Mucosa of rectum (tissue), 2 donors: Measurements from ENCODE around the gene TTLL1.
A peak's percentile ranks its signal among the peaks of the same experiment; 100 is the strongest.

Source experiments
- H3K27ac ChIP-seq, 2 donors: one replicate each; pipeline ENCODE4 v1.7.0; 2013; ENCODE audit warnings: inconsistent platforms in 2 of 2, low read depth in 2 of 2, low read length in 2 of 2
- H3K27me3 ChIP-seq, 2 donors: one replicate each; pipeline ENCODE4 v1.7.0; 2013; ENCODE audit warnings: low read length in 2 of 2; ENCODE audit not compliant: control insufficient read depth in 2 of 2, insufficient read depth in 2 of 2
- H3K36me3 ChIP-seq, 2 donors: one replicate each; pipeline ENCODE4 v1.7.0; 2013; ENCODE audit warnings: low read length in 2 of 2; ENCODE audit not compliant: control insufficient read depth in 2 of 2, insufficient read depth in 2 of 2
- H3K4me1 ChIP-seq, 2 donors: one replicate each; pipeline ENCODE4 v1.7.0; 2013; ENCODE audit warnings: low read length in 2 of 2, mild to moderate bottlenecking in 1 of 2; ENCODE audit not compliant: control insufficient read depth in 2 of 2, insufficient read depth in 2 of 2
- H3K4me3 ChIP-seq, 2 donors: one replicate each; pipeline ENCODE4 v1.7.0; 2013; ENCODE audit warnings: low read length in 2 of 2
- H3K9ac ChIP-seq, 2 donors: one replicate each; pipeline ENCODE4 v1.7.0; 2013; ENCODE audit warnings: low read length in 2 of 2, low read depth in 1 of 2, mild to moderate bottlenecking in 1 of 2
- H3K9me3 ChIP-seq, 2 donors: one replicate each; pipeline ENCODE4 v1.7.0; 2013; ENCODE audit warnings: low read length in 2 of 2; ENCODE audit not compliant: control insufficient read depth in 2 of 2
- donor health status: healthy.
- donor health status: Normal muscosa, but diverticular disease.

TTLL1 gene

GRCh38 chr22:43088984-43089717, at the start of gene TTLL1:
Gene TTLL1, minus strand, starts transcription at chr22:43089391. Its CDS starts 13,805 bp downstream, at chr22:43075586.
- Histone ChIP-seq H3K27ac (peak within 1 kb of the TSS; percentile 63 to 74), H3K9ac (peak within 1 kb of the TSS; percentile 38 to 78)

DNA sequence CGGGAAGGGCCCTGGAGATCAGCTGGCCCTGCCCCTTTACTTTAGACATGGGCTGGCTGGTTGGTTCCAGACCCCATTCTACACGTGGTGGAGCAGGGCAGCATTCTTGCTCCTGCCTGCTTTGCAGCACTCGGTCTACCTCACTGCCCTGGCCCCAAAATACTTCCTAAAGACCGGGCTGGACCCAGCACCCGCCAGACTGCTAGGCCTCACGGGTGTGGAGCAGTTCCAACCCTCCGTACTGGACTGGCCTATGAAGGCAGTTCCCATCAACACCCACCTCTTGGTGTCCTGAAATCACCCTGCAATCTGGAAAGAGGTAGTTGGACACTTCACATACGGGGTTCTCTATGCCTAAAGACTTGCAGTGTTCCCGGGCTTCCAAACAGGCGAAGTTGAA, 47.6 kb upstream of the TTLL1 start:
- H3K27me3 ChIP-seq: no peaks in the 10 kb centered on the region
- no peak overlapping the region for H3K27ac ChIP-seq
- no peak overlapping the region for H3K4me3 ChIP-seq
- no peaks in the 10 kb centered on the region for H3K9me3 ChIP-seq
- peaks cover 0 to 3% of the 10 kb centered on the region in 2 donors for H3K4me1 ChIP-seq
- H3K9ac ChIP-seq: no peak overlapping the region
- H3K36me3 ChIP-seq: peaks cover 51 to 62% of the 10 kb centered on the region in 2 donors

More at GRCh38 chr22:43088984-43089717, at the start of gene TTLL1:
- Histone ChIP-seq H3K9me3 (no peaks in the 10 kb centered on the region), H3K27me3 (no peaks in the 10 kb centered on the region), H3K36me3 (no peaks in the 10 kb centered on the region), H3K4me3 (peak within 1 kb of the TSS; percentile 79 to 94), H3K4me1 (peaks cover 18% of the 10 kb centered on the region in 2 donors)

GRCh38 chr22:43136255-43136654, 47.1 kb upstream of the TTLL1 start:
- H3K4me3 ChIP-seq: no peak overlapping the region
- H3K9me3 ChIP-seq: no peaks in the 10 kb centered on the region
- peaks cover 56 to 67% of the 10 kb centered on the region in 2 donors for H3K36me3 ChIP-seq
- H3K27ac ChIP-seq: no peak overlapping the region
- H3K9ac ChIP-seq: no peak overlapping the region
- no peaks in the 10 kb centered on the region for H3K27me3 ChIP-seq
- H3K4me1 ChIP-seq: no peaks in the 10 kb centered on the region

- no peaks in the 10 kb centered on the region for H3K27me3 ChIP-seq
- H3K4me1 ChIP-seq: no peaks in the 10 kb centered on the region
- no peak overlapping the region for H3K9ac ChIP-seq
- H3K9me3 ChIP-seq: no peaks in the 10 kb centered on the region
- no peak overlapping the region for H3K4me3 ChIP-seq
- peaks cover 52 to 66% of the 10 kb centered on the region in 2 donors for H3K36me3 ChIP-seq
- H3K27ac ChIP-seq: no peak overlapping the region
Observed at GRCh38 chr22:43135565-43135964, 46.4 kb upstream of the TTLL1 start.

DNA sequence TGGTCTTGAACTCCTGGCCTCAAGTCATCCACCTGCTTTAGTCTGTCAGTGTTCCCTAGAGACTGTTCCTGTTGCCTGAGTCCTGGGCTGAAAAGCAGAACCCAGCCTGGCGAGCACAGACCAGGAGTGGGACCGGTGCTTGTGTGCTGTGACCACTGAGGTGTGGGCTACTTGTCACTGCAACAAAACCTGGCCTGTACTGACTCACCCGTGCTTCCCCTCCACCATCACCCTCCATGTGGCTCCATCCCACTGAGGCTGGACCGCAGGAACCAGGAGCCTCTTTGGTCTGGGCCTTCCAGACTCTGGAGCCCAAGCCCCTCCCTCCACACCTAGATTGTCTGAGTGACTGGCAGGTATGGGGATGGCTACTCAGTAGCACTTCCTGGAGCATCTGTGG, 45.4 kb upstream of the TTLL1 start:
- Histone ChIP-seq H3K9ac (no peak overlapping the region), H3K4me3 (no peak overlapping the region), H3K9me3 (no peaks in the 10 kb centered on the region), H3K27ac (no peak overlapping the region), H3K4me1 (peaks cover 6 to 7% of the 10 kb centered on the region in 2 donors), H3K36me3 (peaks cover 45 to 64% of the 10 kb centered on the region in 2 donors), H3K27me3 (no peaks in the 10 kb centered on the region)

DNA sequence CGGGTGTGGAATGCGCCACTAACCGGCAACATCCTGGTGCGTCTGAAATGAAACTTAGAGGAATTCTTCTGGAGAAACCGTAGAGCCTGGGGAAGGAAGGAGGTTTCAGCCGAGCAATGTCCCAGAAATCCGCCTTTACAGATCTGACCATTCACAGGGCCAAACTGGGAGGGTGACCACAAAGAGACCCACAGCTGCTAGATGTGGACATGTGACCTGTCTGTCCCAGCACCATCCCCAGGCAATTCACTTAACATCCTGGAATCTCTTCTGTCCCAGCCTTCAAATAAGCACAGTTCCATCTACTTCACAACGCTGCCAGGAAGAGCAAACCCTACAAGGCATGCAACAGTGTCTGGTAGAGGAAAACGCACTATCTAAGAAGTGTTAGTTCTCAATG, 44.2 kb upstream of the TTLL1 start:
- Histone ChIP-seq H3K27ac (no peak overlapping the region), H3K9ac (no peak overlapping the region), H3K9me3 (no peaks in the 10 kb centered on the region), H3K36me3 (peaks cover 41 to 56% of the 10 kb centered on the region in 2 donors), H3K4me1 (peaks cover 17 to 18% of the 10 kb centered on the region in 2 donors), H3K27me3 (no peaks in the 10 kb centered on the region), H3K4me3 (no peak overlapping the region)

DNA sequence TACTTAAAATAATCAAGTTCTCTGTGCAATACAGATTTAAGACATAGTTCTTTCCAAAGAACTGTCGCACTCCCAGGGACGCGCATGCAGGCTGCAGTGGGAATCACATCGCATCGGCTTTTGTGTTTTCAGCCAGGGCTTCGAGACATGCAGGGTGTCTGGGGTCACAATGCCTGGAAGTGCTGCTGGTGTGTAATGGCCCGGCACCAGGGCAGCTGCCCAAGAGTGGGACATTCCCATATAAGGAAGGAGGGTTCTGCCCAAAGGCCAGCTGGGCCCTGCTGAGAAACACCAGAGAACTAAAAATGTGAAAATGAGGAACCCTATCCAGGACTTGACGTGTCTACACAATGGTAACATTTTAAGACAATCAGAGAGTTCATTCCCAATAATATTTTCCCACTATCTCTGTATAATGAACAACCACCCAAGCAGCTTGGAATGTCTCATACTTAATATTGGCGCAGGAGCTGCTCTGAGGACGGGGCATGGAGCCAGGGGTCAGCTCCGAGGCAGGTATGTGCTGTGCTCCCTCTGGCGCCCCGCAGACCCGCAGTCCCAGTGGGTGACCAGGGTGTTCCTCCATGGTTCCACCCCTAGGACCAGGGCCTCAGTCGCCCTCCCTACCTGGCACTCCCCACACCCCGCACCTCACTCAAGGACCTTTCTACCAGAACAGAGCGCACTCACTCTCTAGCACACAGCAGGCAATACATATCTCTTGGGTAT, 42.7 kb upstream of the TTLL1 start:
- Histone ChIP-seq H3K27me3 (no peaks in the 10 kb centered on the region), H3K9ac (no peak overlapping the region), H3K4me3 (no peak overlapping the region), H3K27ac (no peak overlapping the region), H3K9me3 (no peaks in the 10 kb centered on the region), H3K4me1 (peaks cover 30% of the 10 kb centered on the region in 2 donors), H3K36me3 (peaks cover 31 to 44% of the 10 kb centered on the region in 2 donors)

DNA sequence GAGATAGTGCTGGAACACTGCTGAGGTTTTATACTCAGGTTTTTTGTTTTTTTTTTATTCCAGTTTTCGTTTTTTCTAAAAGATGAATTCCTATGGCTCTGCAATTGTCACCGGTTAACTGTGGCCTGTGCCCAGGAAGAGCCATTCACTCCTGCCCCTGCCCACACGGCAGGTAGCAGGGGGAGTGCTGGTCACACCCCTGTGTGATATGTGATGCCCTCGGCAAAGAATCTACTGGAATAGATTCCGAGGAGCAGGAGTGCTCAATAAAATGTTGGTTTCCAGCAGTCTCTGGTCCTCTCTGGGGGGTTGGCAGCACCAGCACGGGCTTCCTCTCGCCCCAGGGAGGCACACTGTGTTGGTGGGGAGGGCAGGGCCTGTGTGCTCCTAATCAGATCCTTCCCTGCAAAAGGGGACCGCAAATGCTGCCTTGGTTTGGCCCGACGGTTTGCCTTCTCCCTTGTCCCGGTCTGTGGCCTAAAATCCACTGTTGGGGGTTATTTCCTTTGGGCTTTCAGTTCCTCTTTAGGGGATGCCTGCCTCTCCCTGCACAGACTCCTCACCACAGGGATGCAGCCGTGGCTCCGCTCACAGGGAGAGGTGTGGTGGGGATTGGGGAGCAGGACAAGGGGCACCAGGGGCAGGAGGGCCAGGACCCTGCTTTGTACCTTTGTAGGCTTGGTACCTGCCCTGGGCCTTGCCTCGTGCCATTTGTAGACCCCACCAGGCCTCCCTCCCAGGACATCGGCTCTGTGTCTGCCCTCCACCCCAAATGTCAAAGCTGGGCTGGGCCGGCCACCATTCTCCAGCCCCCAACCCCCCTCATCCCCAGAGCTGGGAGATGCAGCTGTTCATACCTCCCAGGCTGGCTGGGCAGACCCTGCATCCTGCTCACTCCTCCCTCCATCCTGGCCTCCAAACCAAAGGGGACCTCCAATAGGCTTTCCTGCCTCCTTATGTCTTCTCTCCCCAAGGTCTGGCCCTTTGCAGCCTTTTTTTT, 40.5 kb upstream of the TTLL1 start:
- Histone ChIP-seq H3K27me3 (no peaks in the 10 kb centered on the region), H3K4me1 (peaks cover 32 to 48% of the 10 kb centered on the region in 2 donors), H3K9ac (peak overlapping the region in 1 of 2 donors; percentile 84), H3K9me3 (no peaks in the 10 kb centered on the region), H3K4me3 (peak overlapping the region in 1 of 2 donors; percentile 20), H3K27ac (peak overlapping the region; percentile 78 to 91), H3K36me3 (peaks cover 18 to 29% of the 10 kb centered on the region in 2 donors)

DNA sequence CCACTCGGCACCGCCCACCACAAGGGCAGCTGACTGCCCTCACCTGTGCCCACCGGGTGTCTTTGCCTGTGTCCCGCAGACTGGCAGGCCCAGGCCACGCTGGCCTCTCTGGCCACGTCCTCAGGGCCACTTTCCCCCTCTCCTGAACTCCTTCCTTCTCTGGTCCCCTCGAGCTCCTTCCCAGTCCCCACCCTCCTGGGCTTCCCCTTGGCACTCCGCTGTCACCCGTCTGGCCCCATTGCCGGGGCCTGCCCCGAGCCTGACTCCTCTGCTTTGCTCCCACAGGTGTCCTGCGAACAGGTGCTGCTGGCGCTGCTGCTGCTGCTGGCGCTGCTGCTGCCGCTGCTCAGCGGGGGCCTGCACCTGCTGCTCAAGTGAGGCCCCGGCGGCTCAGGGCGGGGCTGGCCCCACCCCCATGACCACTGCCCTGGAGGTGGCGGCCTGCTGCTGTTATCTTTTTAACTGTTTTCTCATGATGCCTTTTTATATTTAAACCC, 39.8 kb upstream of the TTLL1 start:
- H3K27me3 ChIP-seq: no peaks in the 10 kb centered on the region
- H3K36me3 ChIP-seq: peaks cover 14 to 24% of the 10 kb centered on the region in 2 donors
- H3K27ac ChIP-seq: peak overlapping the region; percentile 78 to 91
- peak overlapping the region; percentile 52 to 84 for H3K9ac ChIP-seq
- H3K4me3 ChIP-seq: peak overlapping the region; percentile 38 to 60
- H3K9me3 ChIP-seq: no peaks in the 10 kb centered on the region
- peaks cover 32 to 53% of the 10 kb centered on the region in 2 donors for H3K4me1 ChIP-seq
